H9 (cell line): ENCODE results near the gene DCDC2C. TPM values are rescaled to one million over a fixed set of nuclear protein-coding genes. Genes with fewer than 3 reads are reported as not detected.

Source experiments
- DNase-seq: peaks from one replicate; pipeline ENCODE4 v3.0.0-alpha.2; 2017
- H2AFZ ChIP-seq: one replicate; pipeline ENCODE4 v1.6.1; 2013; ENCODE audit warnings: mild to moderate bottlenecking, low read length, control low read depth, moderate library complexity
- H2AK5ac ChIP-seq: 2 replicates; pipeline ENCODE4 v1.6.1; 2013; ENCODE audit warnings: low read length, control low read depth, mixed read lengths; ENCODE audit not compliant: insufficient read length
- H2BK120ac ChIP-seq: one replicate; pipeline ENCODE4 v1.6.1; 2013; ENCODE audit warnings: low read depth, mild to moderate bottlenecking, low read length, control low read depth, inconsistent platforms; ENCODE audit not compliant: poor library complexity, severe bottlenecking
- H2BK12ac ChIP-seq: 2 replicates; pipeline ENCODE4 v1.6.1; 2013; ENCODE audit warnings: low read length, control low read depth, mixed read lengths, low read depth; ENCODE audit not compliant: insufficient read length
- H2BK15ac ChIP-seq: 2 replicates; pipeline ENCODE4 v1.6.1; 2013; ENCODE audit warnings: low read depth, low read length, control low read depth
- H2BK20ac ChIP-seq: one replicate; pipeline ENCODE4 v1.6.1; 2013; ENCODE audit warnings: low read depth, mild to moderate bottlenecking, low read length, control low read depth, inconsistent platforms; ENCODE audit not compliant: poor library complexity, severe bottlenecking
- H2BK5ac ChIP-seq: 2 replicates; pipeline ENCODE4 v1.6.1; 2013; ENCODE audit warnings: low read length, control low read depth, mixed read lengths; ENCODE audit not compliant: insufficient read length
- H3K14ac ChIP-seq: 2 replicates; pipeline ENCODE4 v1.6.1; 2013; ENCODE audit warnings: low read length, control low read depth; ENCODE audit not compliant: insufficient read depth
- H3K18ac ChIP-seq: 2 replicates; pipeline ENCODE4 v1.6.1; 2013; ENCODE audit warnings: low read depth, mild to moderate bottlenecking, mixed read lengths, low read length, control low read depth; ENCODE audit not compliant: insufficient read length
- H3K23ac ChIP-seq: 2 replicates; pipeline ENCODE4 v1.6.1; 2013; ENCODE audit warnings: low read length, control low read depth, mixed read lengths, low read depth; ENCODE audit not compliant: insufficient read length
- H3K23me2 ChIP-seq: 2 replicates; pipeline ENCODE4 v1.6.1; 2013; ENCODE audit warnings: low read depth, mild to moderate bottlenecking, mixed read lengths, low read length, control low read depth; ENCODE audit not compliant: insufficient read length, poor library complexity, severe bottlenecking
- H3K27ac ChIP-seq: 2 replicates; pipeline ENCODE4 v1.5.1; 2013; ENCODE audit warnings: low read length, control low read depth, mixed read lengths, low read depth; ENCODE audit not compliant: insufficient read length
- H3K27me3 ChIP-seq: 2 replicates; pipeline ENCODE4 v1.6.1; 2013; ENCODE audit warnings: low read length, control low read depth, inconsistent platforms; ENCODE audit not compliant: insufficient read depth
- H3K4ac ChIP-seq: 2 replicates; pipeline ENCODE4 v1.6.1; 2013; ENCODE audit warnings: low read depth, mild to moderate bottlenecking, control low read depth, inconsistent platforms, low read length, moderate library complexity
- H3K4me1 ChIP-seq: 2 replicates; pipeline ENCODE4 v1.6.1; 2013; ENCODE audit warnings: low read length, control low read depth, inconsistent platforms; ENCODE audit not compliant: insufficient read depth
- H3K4me2 ChIP-seq: 2 replicates; pipeline ENCODE4 v1.6.1; 2013; ENCODE audit warnings: low read length, control low read depth, mixed read lengths; ENCODE audit not compliant: insufficient read length, insufficient read depth
- H3K56ac ChIP-seq: 2 replicates; pipeline ENCODE4 v1.6.1; 2013; ENCODE audit warnings: low read depth, mild to moderate bottlenecking, mixed read lengths, low read length, control low read depth; ENCODE audit not compliant: insufficient read length
- H3K79me1 ChIP-seq: 2 replicates; pipeline ENCODE4 v1.6.1; 2013; ENCODE audit warnings: low read depth, mild to moderate bottlenecking, moderate library complexity, low read length, control low read depth, inconsistent platforms; ENCODE audit not compliant: insufficient read depth, poor library complexity, severe bottlenecking
- H3K79me2 ChIP-seq: 2 replicates; pipeline ENCODE4 v1.6.1; 2013; ENCODE audit warnings: low read length, control low read depth, inconsistent platforms; ENCODE audit not compliant: insufficient read depth
- H3K9ac ChIP-seq: 2 replicates; pipeline ENCODE4 v1.6.1; 2013; ENCODE audit warnings: low read length, control low read depth, mixed read lengths; ENCODE audit not compliant: insufficient read length; ENCODE audit errors: extremely low read depth
- H3K9me3 ChIP-seq: one replicate; pipeline ENCODE4 v1.6.1; 2013; ENCODE audit warnings: low read depth, low read length, inconsistent platforms; ENCODE audit not compliant: control insufficient read depth
- H3T11ph ChIP-seq: one replicate; pipeline ENCODE4 v1.6.1; 2013; ENCODE audit warnings: mild to moderate bottlenecking, low read length, control low read depth, inconsistent platforms
- H4K20me1 ChIP-seq: one replicate; pipeline ENCODE4 v1.6.1; 2013; ENCODE audit not compliant: control insufficient read depth, insufficient read length, insufficient read depth
- H4K5ac ChIP-seq: 2 replicates; pipeline ENCODE4 v1.6.1; 2013; ENCODE audit warnings: low read depth, mild to moderate bottlenecking, mixed read lengths, low read length, control low read depth; ENCODE audit not compliant: insufficient read length
- H4K8ac ChIP-seq: replicated peaks from 2 replicates; pipeline ENCODE4 v1.6.1; 2013; ENCODE audit warnings: low read length, control low read depth, mixed read lengths, low read depth; ENCODE audit not compliant: insufficient read length
- H4K91ac ChIP-seq: 2 replicates; pipeline ENCODE4 v1.6.1; 2013; ENCODE audit warnings: low read depth, mild to moderate bottlenecking, moderate library complexity, mixed read lengths, low read length, control low read depth; ENCODE audit not compliant: insufficient read length
- H3K27ac Mint-ChIP-seq, 3 experiments: 2 replicates in 2 of 3; 3 replicates in 1 of 3; pipeline ENCODE4 v1.8.0; 2020 to 2021; ENCODE audit warnings: mixed read lengths in 3 of 3, mild to moderate bottlenecking in 1 of 3, moderate library complexity in 1 of 3
- H3K27me3 Mint-ChIP-seq: 2 replicates; pipeline ENCODE4 v1.8.0; 2021; ENCODE audit warnings: low read depth, mild to moderate bottlenecking, moderate library complexity, mixed read lengths
- H3K36me3 Mint-ChIP-seq, 3 experiments: 2 replicates in 2 of 3; 3 replicates in 1 of 3; pipeline ENCODE4 v1.8.0; 2020 to 2021; ENCODE audit warnings: low read depth in 3 of 3, mixed read lengths in 3 of 3; ENCODE audit not compliant: insufficient read depth in 1 of 3
- H3K4me1 Mint-ChIP-seq, 2 experiments: 2 replicates each; pipeline ENCODE4 v1.8.0; 2020; ENCODE audit warnings: mixed read lengths in 2 of 2
- H3K4me3 Mint-ChIP-seq, 2 experiments: 2 replicates in 1 of 2; 3 replicates in 1 of 2; pipeline ENCODE4 v1.8.0; 2020 to 2021; ENCODE audit warnings: mild to moderate bottlenecking in 2 of 2, mixed read lengths in 2 of 2, moderate library complexity in 1 of 2
- H3K9me3 Mint-ChIP-seq, 2 experiments: 2 replicates in 1 of 2; 3 replicates in 1 of 2; pipeline ENCODE4 v1.8.0; 2020; ENCODE audit warnings: mild to moderate bottlenecking in 2 of 2, mixed read lengths in 2 of 2, moderate library complexity in 1 of 2
- CTCF ChIP-seq: fragments of 200-600 bp; sonication (generic); conservative IDR thresholded peaks from 3 replicates; pipeline ENCODE4 v1.8.0; 2021; ENCODE audit warnings: antibody characterized with exemption, mild to moderate bottlenecking
- WGBS: extraction: QIAGEN DNeasy Blood & Tissue Kit; methylation state at CpG from one replicate; pipeline ENCODE4 v1.1.7; 2013; ENCODE audit warnings: missing lambda C conversion rate, low lambda C conversion rate, mixed read lengths; ENCODE audit not compliant: insufficient read length; ENCODE audit errors: extremely low coverage; 5-methylcytosine and 5-hydroxymethylcytosine counted together
- total RNA-seq: library from RNA; stranded (reverse); gene quantifications from 2 replicates; pipeline ENCODE4 v1.2.1, GENCODE V29; 2021

DCDC2C gene
- total RNA-seq, 1 experiment from 2014 or later, result not detected

DNA sequence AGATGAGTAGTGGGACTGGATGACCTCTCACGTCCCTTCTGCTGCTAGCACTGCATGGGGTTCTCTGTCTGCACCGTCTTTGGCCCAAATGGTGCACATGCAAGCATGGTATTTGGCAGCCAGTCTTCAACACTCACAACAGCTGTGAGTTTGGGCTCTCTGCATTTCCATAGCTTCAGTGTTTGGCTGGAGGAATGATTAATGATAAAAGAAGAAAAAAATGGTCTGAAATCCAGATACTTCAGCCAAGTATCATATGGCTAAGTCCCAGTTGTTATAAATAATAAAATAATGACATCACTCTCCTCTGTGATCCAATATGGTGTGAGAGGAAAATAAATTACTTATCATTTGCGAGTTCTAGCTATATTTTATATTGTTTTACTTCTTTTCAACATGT, 173.3 kb downstream of the DCDC2C start:
- no peak for DNase-seq
- Mint-ChIP-seq H3K4me1 (no peaks in the 10 kb centered on the region), H3K27ac (no peak overlapping the region), H3K4me3 (no peak overlapping the region), H3K9me3 (peaks cover 0 to 3% of the 10 kb centered on the region in 2 experiments; a peak in 4 of 5 replicates), H3K27me3 (peaks cover 2% of the 10 kb centered on the region; the same call in 1 of the 2 replicates), H3K36me3 (peaks cover 0 to 3% (median 0%) of the 10 kb centered on the region in 3 experiments; a peak in 1 of 7 replicates)
- TF ChIP-seq CTCF, result no peak
- Histone ChIP-seq H3K9me3 (no peaks in the 10 kb centered on the region), H4K91ac (no peak overlapping the region), H4K5ac (no peak overlapping the region), H4K20me1 (no peaks in the 10 kb centered on the region), H3K18ac (no peak overlapping the region), H3K4me1 (no peaks in the 10 kb centered on the region), H3K14ac (no peak overlapping the region), H3K9ac (no peak overlapping the region), H2BK20ac (no peak overlapping the region), H2AFZ (no peak overlapping the region), H3K79me2 (no peaks in the 10 kb centered on the region), H3T11ph (no peak overlapping the region), H2BK12ac (no peak overlapping the region), H4K8ac (no peak overlapping the region), H3K4ac (no peak overlapping the region), H2BK120ac (no peak overlapping the region), H2BK5ac (no peak overlapping the region), H3K27ac (no peak overlapping the region), H2AK5ac (no peak overlapping the region), H2BK15ac (no peak overlapping the region), H3K79me1 (no peaks in the 10 kb centered on the region), H3K23me2 (no peaks in the 10 kb centered on the region), H3K23ac (no peak overlapping the region), H3K56ac (no peak overlapping the region), H3K4me2 (no peak overlapping the region), H3K27me3 (no peaks in the 10 kb centered on the region)
- no CpG with 5 or more reads among the region's 3 CpGs for WGBS
